Ovary (tissue), 3 donors: Measurements from ENCODE around the gene SLCO1B1.

Experiments used
- EP300 ChIP-seq: sonication (generic); formaldehyde crosslinking; IDR thresholded peaks from one replicate; pipeline ENCODE4 v1.6.1; 2017; ENCODE audit warnings: antibody characterized with exemption
- TF ChIP-seq, protein P1 (sequence below), 3 donors: fragments of 450-650 bp in 2 of 3; fragments of 200-600 bp in 1 of 3; IDR thresholded peaks; one replicate each; pipeline versions ENCODE4 v1.5.1 to v1.8.0; 2016 to 2022; ENCODE audit warnings: antibody characterized with exemption in 3 of 3, mild to moderate bottlenecking in 1 of 3
- donor health status: DM: no; HTN: no; CAD: no.

DNA sequence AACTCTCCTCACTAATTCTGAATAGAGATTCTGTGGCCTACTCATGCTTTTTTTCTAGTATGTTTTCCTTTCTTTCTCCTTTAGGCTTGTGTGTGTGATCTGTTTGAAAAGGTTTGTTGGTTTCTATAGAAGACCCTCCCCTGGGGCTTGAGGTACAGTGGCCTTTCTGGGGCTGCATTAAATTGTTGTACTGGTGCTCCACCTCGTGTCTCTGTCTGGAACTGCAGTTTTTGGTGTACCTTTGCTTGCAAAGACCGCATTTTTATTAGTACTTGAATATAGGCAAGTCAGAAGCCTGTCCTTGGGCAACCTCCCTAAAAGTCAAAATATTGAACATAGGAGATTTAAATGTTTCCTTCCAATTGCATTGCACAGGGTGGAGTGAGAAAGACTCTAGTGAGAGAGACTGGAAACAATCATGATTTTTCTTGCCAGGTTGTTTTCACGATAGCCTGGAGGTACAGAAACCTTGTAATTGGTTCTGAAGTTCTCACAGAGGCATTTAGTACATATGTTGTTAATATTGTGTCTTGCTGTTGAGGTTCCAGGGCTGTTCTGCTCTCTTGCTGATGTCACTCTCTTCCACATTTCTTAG, 39.0 kb downstream of the SLCO1B1 start:
- TF ChIP-seq, protein P1, sequence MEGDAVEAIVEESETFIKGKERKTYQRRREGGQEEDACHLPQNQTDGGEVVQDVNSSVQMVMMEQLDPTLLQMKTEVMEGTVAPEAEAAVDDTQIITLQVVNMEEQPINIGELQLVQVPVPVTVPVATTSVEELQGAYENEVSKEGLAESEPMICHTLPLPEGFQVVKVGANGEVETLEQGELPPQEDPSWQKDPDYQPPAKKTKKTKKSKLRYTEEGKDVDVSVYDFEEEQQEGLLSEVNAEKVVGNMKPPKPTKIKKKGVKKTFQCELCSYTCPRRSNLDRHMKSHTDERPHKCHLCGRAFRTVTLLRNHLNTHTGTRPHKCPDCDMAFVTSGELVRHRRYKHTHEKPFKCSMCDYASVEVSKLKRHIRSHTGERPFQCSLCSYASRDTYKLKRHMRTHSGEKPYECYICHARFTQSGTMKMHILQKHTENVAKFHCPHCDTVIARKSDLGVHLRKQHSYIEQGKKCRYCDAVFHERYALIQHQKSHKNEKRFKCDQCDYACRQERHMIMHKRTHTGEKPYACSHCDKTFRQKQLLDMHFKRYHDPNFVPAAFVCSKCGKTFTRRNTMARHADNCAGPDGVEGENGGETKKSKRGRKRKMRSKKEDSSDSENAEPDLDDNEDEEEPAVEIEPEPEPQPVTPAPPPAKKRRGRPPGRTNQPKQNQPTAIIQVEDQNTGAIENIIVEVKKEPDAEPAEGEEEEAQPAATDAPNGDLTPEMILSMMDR (IDR thresholded peaks at IDR 0.05), result no peak
- TF ChIP-seq EP300, result no peak
